Glomerular visceral epithelial cell (primary cell): ENCODE measurements around the gene DDX4.
A peak's percentile ranks its signal among the peaks of the same experiment; 100 is the strongest.
"Not testable (repeated sequence)": the region's sequence is repeated elsewhere in the genome, so short reads cannot be mapped to it uniquely, and the experiment has no call there.

ENCODE experiments used
- DNase-seq: peaks from one replicate; pipeline ENCODE4 v3.0.0-alpha.2; 2016; ENCODE audit errors: extremely low spot score

Gene DDX4

GRCh38 chr5:55724281-55724680 lies 13.6 kb upstream of the DDX4 start:
- DNase-seq, result no peak

- no peak for DNase-seq
Measured at GRCh38 chr5:55731848-55732247, 6.0 kb upstream of the DDX4 start.

GRCh38 chr5:55732585-55732984 lies 5.3 kb upstream of the DDX4 start:
- DNase-seq, result no peak

GRCh38 chr5:55734658-55735057 lies 3.2 kb upstream of the DDX4 start:
- DNase-seq, result no peak

GRCh38 chr5:55742778-55743177 lies 4.9 kb downstream of the DDX4 start:
- DNase-seq, result no peak

GRCh38 chr5:55747778-55748318 lies 10.0 kb downstream of the DDX4 start:
- DNase-seq, result no peak

GRCh38 chr5:55749387-55749786 lies 11.5 kb downstream of the DDX4 start:
- DNase-seq, result no peak

GRCh38 chr5:55750063-55750462 lies 12.2 kb downstream of the DDX4 start:
- DNase-seq, result no peak

- no peak for DNase-seq
Measured at GRCh38 chr5:55750499-55750898, 12.6 kb downstream of the DDX4 start.

- no peak for DNase-seq
Measured at GRCh38 chr5:55758231-55758630, 20.4 kb downstream of the DDX4 start.

GRCh38 chr5:55758714-55759113 lies 20.9 kb downstream of the DDX4 start:
- DNase-seq, result no peak

GRCh38 chr5:55761721-55762120 lies 23.9 kb downstream of the DDX4 start:
- DNase-seq, result not testable (repeated sequence)

- no peak for DNase-seq
Measured at GRCh38 chr5:55763746-55764420, 26.0 kb downstream of the DDX4 start.

GRCh38 chr5:55768279-55768678 lies 30.4 kb downstream of the DDX4 start:
- DNase-seq, result no peak

GRCh38 chr5:55771175-55771655 lies 33.4 kb downstream of the DDX4 start:
- no peak for DNase-seq

GRCh38 chr5:55773057-55773456 lies 35.2 kb downstream of the DDX4 start:
- no peak for DNase-seq

- DNase-seq, result no peak
Measured at GRCh38 chr5:55777332-55777731, 39.5 kb downstream of the DDX4 start.

- DNase-seq, result no peak
Measured at GRCh38 chr5:55800924-55801323, 63.1 kb downstream of the DDX4 start.

GRCh38 chr5:55808814-55809213 lies 71.0 kb downstream of the DDX4 start:
- DNase-seq, result not testable (repeated sequence)

GRCh38 chr5:55815939-55816338 lies 78.1 kb downstream of the DDX4 start:
- not testable (repeated sequence) for DNase-seq

- DNase-seq, result peak; percentile 56
Measured at GRCh38 chr5:55816342-55816741, 78.5 kb downstream of the DDX4 start.

GRCh38 chr5:55817030-55817429 lies 79.2 kb downstream of the DDX4 start:
- DNase-seq, result no peak

- DNase-seq, result no peak
Measured at GRCh38 chr5:55820488-55820887, 82.6 kb downstream of the DDX4 start.
